ENCODE measurements around the gene CAPN15. TPM values are rescaled to one million over a fixed set of nuclear protein-coding genes. Genes with fewer than 3 reads are reported as not detected.
A peak's percentile ranks its signal among the peaks of the same experiment; 100 is the strongest.
"Not testable (repeated sequence)": the region's sequence is repeated elsewhere in the genome, so short reads cannot be mapped to it uniquely, and the experiment has no call there.

Gene CAPN15
- total RNA-seq, 1 donor from 2014 or later, result 122 TPM

DNA sequence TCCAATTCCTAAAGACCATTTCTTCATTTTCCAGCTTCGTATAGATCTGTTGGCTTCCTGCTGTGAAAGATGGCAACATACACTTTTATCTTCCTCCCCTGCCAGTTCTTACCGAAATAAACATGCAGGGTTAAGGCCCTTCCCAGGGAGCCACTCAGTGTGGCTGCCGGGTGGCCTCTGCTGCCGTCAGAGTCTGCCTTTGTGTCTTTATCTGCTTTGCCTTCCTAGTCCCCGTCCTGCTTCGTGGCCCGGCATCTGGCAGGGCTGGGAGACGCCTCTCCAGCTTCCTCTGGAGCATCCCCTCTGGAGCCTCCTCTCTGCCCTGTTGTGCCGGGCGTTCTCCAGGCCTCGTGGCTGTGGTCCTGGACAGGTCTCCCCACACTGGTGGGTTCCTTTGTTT lies 30.3 kb upstream of the CAPN15 start:
- no peaks in the 10 kb centered on the region for H3K9me3 Mint-ChIP-seq
- H3K4me1 Mint-ChIP-seq (ENCODE audit: low read depth), result no peaks in the 10 kb centered on the region
- no peak overlapping the region for H3K27ac Mint-ChIP-seq
- H3K4me3 Mint-ChIP-seq, result no peak overlapping the region
- intact Hi-C loops (cut with micrococcal nuclease), result loop anchor here (10.0 kb wide), 1 partner anchor 52 kb away; no protein-coding TSS in a partner anchor
- H3K36me3 Mint-ChIP-seq (ENCODE audit: low read depth), result peaks cover 4% of the 10 kb centered on the region
- no peaks in the 10 kb centered on the region for H3K27me3 Mint-ChIP-seq (ENCODE audit: insufficient read depth)
- DNase-seq (ENCODE audit: low spot score), result no peak

DNA sequence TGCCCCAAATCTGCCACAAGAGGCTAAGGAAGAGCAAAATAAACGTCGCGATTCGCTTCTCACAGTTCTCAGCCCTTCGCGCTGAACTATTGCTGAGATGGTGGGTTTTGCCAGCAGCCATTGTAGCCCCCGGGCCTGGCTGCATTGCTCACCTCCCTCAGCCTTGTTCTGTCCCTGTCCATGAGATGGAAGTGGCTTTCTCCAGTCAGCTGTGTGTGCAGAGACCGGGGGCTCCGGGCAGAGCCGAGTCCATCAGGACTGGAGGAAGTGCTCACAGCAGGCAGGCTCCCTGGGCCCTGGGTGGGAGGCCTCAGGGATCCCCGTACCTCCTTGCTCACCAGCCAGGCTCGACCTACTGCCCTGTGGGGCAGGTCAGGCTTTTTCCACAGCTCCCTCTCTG lies 27.6 kb upstream of the CAPN15 start:
- Mint-ChIP-seq H3K4me3 (no peak overlapping the region), H3K27me3 (ENCODE audit: insufficient read depth) (no peaks in the 10 kb centered on the region), H3K27ac (peak overlapping the region; percentile 40), H3K36me3 (ENCODE audit: low read depth) (peaks cover 4% of the 10 kb centered on the region), H3K4me1 (ENCODE audit: low read depth) (no peaks in the 10 kb centered on the region), H3K9me3 (no peaks in the 10 kb centered on the region)
- no peak for DNase-seq (ENCODE audit: low spot score)
- intact Hi-C loops (cut with micrococcal nuclease), result loop anchor here (10.0 kb wide), 1 partner anchor 55 kb away; no protein-coding TSS in a partner anchor

- Mint-ChIP-seq H3K27me3 (ENCODE audit: insufficient read depth) (no peaks in the 10 kb centered on the region), H3K27ac (no peak overlapping the region), H3K36me3 (ENCODE audit: low read depth) (peaks cover 4% of the 10 kb centered on the region), H3K9me3 (no peaks in the 10 kb centered on the region), H3K4me1 (ENCODE audit: low read depth) (no peaks in the 10 kb centered on the region), H3K4me3 (no peak overlapping the region)
- DNase-seq (ENCODE audit: low spot score), result no peak
- intact Hi-C loops (cut with micrococcal nuclease), result no loop called here
Measured at GRCh38 chr16:500709-501108, 26.8 kb upstream of the CAPN15 start.

- Mint-ChIP-seq H3K36me3 (ENCODE audit: low read depth) (peaks cover 4% of the 10 kb centered on the region), H3K27ac (no peak overlapping the region), H3K4me3 (no peak overlapping the region), H3K27me3 (ENCODE audit: insufficient read depth) (no peaks in the 10 kb centered on the region), H3K9me3 (no peaks in the 10 kb centered on the region), H3K4me1 (ENCODE audit: low read depth) (no peaks in the 10 kb centered on the region)
- DNase-seq (ENCODE audit: low spot score), result no peak
- intact Hi-C loops (cut with micrococcal nuclease), result no loop called here
Measured at GRCh38 chr16:502179-502943, 25.2 kb upstream of the CAPN15 start.

DNA sequence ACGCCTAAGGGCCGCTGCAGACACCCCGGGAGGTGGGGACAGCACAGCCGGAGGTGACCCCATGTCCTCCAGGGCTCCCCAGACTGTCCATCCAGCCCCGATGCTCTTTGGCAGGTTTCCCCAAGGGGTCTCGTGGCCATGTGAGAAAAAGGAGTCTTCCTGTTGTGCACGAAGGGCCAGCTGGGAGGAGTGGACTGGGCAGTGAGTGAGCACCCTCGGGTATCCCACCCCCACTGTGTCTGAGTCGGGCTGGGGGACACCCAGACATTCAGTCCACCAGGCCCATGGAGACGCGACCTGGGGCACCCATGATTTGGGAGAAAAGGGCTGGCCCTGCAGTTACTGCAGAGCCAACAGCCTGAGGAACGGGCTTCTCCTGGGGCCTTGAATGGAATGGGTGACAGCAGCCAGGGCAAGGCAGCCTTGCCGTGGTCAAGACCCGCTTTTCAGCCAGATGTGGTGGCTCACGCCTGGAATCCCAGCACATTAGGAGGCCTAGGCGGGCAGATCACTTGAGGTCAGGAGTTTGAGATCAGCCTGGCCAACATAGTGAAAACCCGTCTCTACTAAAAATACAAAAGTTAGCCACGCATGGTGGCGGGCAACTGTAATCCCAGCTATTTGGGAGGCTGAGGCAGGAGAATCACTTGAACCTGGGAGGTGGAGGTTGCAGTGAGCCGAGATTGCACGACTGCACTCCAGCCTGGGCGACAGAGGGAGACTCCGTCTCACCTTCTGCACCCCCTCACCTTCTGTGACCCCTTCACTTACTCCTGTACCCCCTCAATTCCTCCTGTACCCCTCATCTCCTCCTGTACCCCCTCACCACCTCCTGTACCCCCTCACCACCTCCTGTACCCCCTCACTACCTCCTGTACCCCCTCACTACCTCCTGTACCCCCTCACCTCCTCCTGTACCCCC lies 24.1 kb upstream of the CAPN15 start:
- intact Hi-C loops (cut with micrococcal nuclease), result no loop called here
- H3K36me3 Mint-ChIP-seq (ENCODE audit: low read depth), result no peaks in the 10 kb centered on the region
- no peaks in the 10 kb centered on the region for H3K27me3 Mint-ChIP-seq (ENCODE audit: insufficient read depth)
- no peak overlapping the region for H3K4me3 Mint-ChIP-seq
- no peak for DNase-seq (ENCODE audit: low spot score)
- no peak overlapping the region for H3K27ac Mint-ChIP-seq
- H3K4me1 Mint-ChIP-seq (ENCODE audit: low read depth), result no peaks in the 10 kb centered on the region
- H3K9me3 Mint-ChIP-seq, result no peaks in the 10 kb centered on the region

DNA sequence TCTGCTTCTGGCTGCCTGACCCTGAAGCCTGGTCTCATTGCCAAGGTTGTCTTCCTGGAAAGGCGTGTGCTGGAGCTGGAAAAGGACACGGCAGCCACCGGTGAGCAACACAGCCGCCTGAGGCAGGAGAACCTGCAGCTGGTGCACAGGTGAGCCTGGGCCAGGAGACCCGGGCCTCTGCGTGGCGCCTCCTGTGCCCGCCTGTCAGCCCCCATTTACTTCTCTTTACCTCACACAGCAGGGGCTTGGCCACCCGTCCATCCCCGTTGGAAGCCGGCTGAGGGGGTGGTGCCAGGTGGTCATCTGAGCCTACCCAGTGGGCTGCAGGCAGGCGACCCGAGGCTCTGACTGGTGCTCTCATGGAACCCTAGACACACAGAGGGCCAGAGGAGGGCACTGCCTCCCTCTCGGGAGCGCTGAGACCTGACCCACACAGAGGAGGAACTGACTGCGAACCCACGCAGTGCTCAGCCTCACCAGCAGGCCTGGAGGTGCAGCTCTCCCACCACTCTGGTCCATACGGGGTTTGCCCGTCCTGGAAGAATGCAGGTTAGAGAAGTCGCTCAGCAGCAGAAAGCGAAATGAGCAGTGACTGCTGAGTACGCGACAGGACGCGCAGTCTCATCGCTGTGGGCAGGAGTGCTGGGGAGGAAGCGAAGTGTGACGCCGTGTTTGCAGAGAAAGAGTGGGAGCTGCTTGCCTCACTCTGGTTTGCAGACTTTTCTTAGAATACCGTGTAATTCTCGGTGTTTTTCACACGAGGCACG lies 21.9 kb upstream of the CAPN15 start:
- DNase-seq (ENCODE audit: low spot score), result no peak
- no peaks in the 10 kb centered on the region for H3K9me3 Mint-ChIP-seq
- intact Hi-C loops (cut with micrococcal nuclease), result no loop called here
- no peaks in the 10 kb centered on the region for H3K36me3 Mint-ChIP-seq (ENCODE audit: low read depth)
- no peak overlapping the region for H3K27ac Mint-ChIP-seq
- H3K4me3 Mint-ChIP-seq, result no peak overlapping the region
- H3K27me3 Mint-ChIP-seq (ENCODE audit: insufficient read depth), result no peaks in the 10 kb centered on the region
- H3K4me1 Mint-ChIP-seq (ENCODE audit: low read depth), result no peaks in the 10 kb centered on the region

DNA sequence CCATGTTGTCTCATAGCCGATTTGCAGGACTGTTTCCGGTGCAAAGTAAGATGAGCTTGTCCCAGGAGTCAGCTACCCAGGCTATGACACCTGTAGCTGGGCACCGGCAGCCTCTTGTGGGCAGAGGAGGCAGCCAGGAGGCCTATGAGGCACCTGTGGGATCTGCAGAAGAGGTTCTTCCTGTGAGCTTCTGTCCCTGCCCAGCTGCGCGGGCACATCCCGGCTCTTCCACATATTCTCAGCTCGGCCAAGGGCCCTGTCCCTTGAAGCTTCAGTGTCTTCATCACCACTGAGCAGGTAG lies 21.3 kb upstream of the CAPN15 start:
- Mint-ChIP-seq H3K4me1 (ENCODE audit: low read depth) (no peaks in the 10 kb centered on the region), H3K4me3 (no peak overlapping the region), H3K9me3 (no peaks in the 10 kb centered on the region), H3K27ac (no peak overlapping the region), H3K36me3 (ENCODE audit: low read depth) (no peaks in the 10 kb centered on the region), H3K27me3 (ENCODE audit: insufficient read depth) (no peaks in the 10 kb centered on the region)
- intact Hi-C loops (cut with micrococcal nuclease), result no loop called here
- DNase-seq (ENCODE audit: low spot score), result no peak

GRCh38 chr16:507527-507926 lies 20.0 kb upstream of the CAPN15 start:
- H3K9me3 Mint-ChIP-seq; intact Hi-C loops (cut with micrococcal nuclease): not testable (repeated sequence)

DNA sequence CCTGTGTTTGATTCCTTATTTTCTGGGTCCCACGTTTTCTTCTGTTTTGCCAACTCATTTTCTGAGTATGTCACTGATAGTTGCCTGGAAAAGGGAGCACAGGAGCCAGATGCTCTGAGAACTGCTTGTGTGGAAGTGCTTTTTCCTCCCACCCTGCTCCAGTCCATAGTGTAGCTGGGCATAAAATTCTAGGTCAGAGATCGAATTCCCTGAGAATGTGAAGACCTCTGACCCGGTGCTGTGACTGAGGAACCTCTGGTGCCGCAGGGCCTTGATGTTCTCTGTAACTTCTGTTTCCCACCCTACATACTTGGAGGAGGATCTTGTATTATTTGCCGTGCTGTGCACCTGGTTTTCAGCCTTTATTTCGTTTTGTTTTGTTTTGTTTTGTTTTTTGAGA lies 19.5 kb upstream of the CAPN15 start:
- intact Hi-C loops (cut with micrococcal nuclease), result no loop called here
- Mint-ChIP-seq H3K4me1 (ENCODE audit: low read depth) (no peaks in the 10 kb centered on the region), H3K36me3 (ENCODE audit: low read depth) (no peaks in the 10 kb centered on the region), H3K27me3 (ENCODE audit: insufficient read depth) (no peaks in the 10 kb centered on the region), H3K9me3 (no peaks in the 10 kb centered on the region), H3K4me3 (no peak overlapping the region), H3K27ac (no peak overlapping the region)
- no peak for DNase-seq (ENCODE audit: low spot score)

More at GRCh38 chr16:507527-507926, 20.0 kb upstream of the CAPN15 start:
- DNase-seq (ENCODE audit: low spot score); H3K36me3 Mint-ChIP-seq (ENCODE audit: low read depth); H3K4me1 Mint-ChIP-seq (ENCODE audit: low read depth); H3K4me3 Mint-ChIP-seq; H3K27me3 Mint-ChIP-seq (ENCODE audit: insufficient read depth); H3K27ac Mint-ChIP-seq: not testable (repeated sequence)

- Mint-ChIP-seq H3K27ac (no peak overlapping the region), H3K4me1 (ENCODE audit: low read depth) (no peaks in the 10 kb centered on the region), H3K27me3 (ENCODE audit: insufficient read depth) (no peaks in the 10 kb centered on the region), H3K4me3 (no peak overlapping the region), H3K36me3 (ENCODE audit: low read depth) (no peaks in the 10 kb centered on the region), H3K9me3 (no peaks in the 10 kb centered on the region)
- no peak for DNase-seq (ENCODE audit: low spot score)
- intact Hi-C loops (cut with micrococcal nuclease), result no loop called here
Measured at GRCh38 chr16:508884-509736, 18.4 kb upstream of the CAPN15 start.

- no peaks in the 10 kb centered on the region for H3K4me1 Mint-ChIP-seq (ENCODE audit: low read depth)
- no peak overlapping the region for H3K4me3 Mint-ChIP-seq
- intact Hi-C loops (cut with micrococcal nuclease), result no loop called here
- no peak for DNase-seq (ENCODE audit: low spot score)
- no peak overlapping the region for H3K27ac Mint-ChIP-seq
- H3K36me3 Mint-ChIP-seq (ENCODE audit: low read depth), result no peaks in the 10 kb centered on the region
- no peaks in the 10 kb centered on the region for H3K27me3 Mint-ChIP-seq (ENCODE audit: insufficient read depth)
- H3K9me3 Mint-ChIP-seq, result no peaks in the 10 kb centered on the region
Measured at GRCh38 chr16:510066-510825, 17.3 kb upstream of the CAPN15 start.

GRCh38 chr16:512802-513201 lies 14.7 kb upstream of the CAPN15 start:
- Mint-ChIP-seq H3K27ac (no peak overlapping the region), H3K4me3 (no peak overlapping the region), H3K4me1 (ENCODE audit: low read depth) (no peaks in the 10 kb centered on the region), H3K36me3 (ENCODE audit: low read depth) (no peaks in the 10 kb centered on the region), H3K27me3 (ENCODE audit: insufficient read depth) (no peaks in the 10 kb centered on the region), H3K9me3 (no peaks in the 10 kb centered on the region)
- intact Hi-C loops (cut with micrococcal nuclease), result no loop called here
- DNase-seq (ENCODE audit: low spot score), result no peak
